ENCODE data around the gene SMYD3. TPM values are rescaled to one million over a fixed set of nuclear protein-coding genes. Genes with fewer than 3 reads are reported as not detected.

The SMYD3 gene
- total and polyA plus RNA-seq, 10 of the 15 experiments (the other 5 are each of a cell fraction or from before 2014, with no cell fraction given): 18.3 to 54.0 (median 24.8) TPM

GRCh38 chr1:245898581-245898980 is 608.5 kb downstream of the SMYD3 start:
- no peak overlapping the region for H2AFZ ChIP-seq (ENCODE audit: control insufficient read depth, low read depth, low read length)
- ChIA-PET RAD21 (ENCODE audit: unreplicated experiment) (interaction anchor here (0.8 to 2.5 kb wide), 8 partner anchors 10 to 373 kb away, joined by 3 to 8 read pairs (median 3); no protein-coding TSS in a partner anchor), POLR2A (interaction anchor here (0.7 to 1.8 kb wide), 2 partner anchors 44 to 85 kb away, joined by 4 to 8 read pairs; no protein-coding TSS in a partner anchor), CTCF (interaction anchor here (1.0 to 4.5 kb wide), 4 partner anchors 8 to 102 kb away, joined by 3 to 30 read pairs (median 9); no protein-coding TSS in a partner anchor), SMC1A (ENCODE audit: uncharacterized antibody, unreplicated experiment) (interaction anchor here (0.7 to 3.5 kb wide), 18 partner anchors 10 to 594 kb away, joined by 3 to 20 read pairs (median 3); no protein-coding TSS in a partner anchor)
- H3K27me3 ChIP-seq (replicated peaks in 1 of 2; ENCODE audit: control insufficient read depth in 2 of 2, insufficient read depth in 2 of 2, low read length in 1 of 2): no peaks in the 10 kb centered on the region
- H3K36me3 ChIP-seq (ENCODE audit: control insufficient read depth in 2 of 2, insufficient read depth in 2 of 2, low read length in 1 of 2): no peaks in the 10 kb centered on the region
- FAIRE-seq (no peak), DNase-seq (ENCODE audit: low read depth, low spot score) (no peak), ATAC-seq (no peak)
- peaks cover 8% of the 10 kb centered on the region; the same call in 1 of the 2 replicates for H3K4me1 ChIP-seq (ENCODE audit: control insufficient read depth, insufficient read depth, low read length)
- in situ Hi-C loops (cut with MboI) (loop anchor here (5.0 kb wide), 1 partner anchor 99 kb away; no protein-coding TSS in a partner anchor), intact Hi-C loops (cut with micrococcal nuclease; ENCODE audit: unreplicated experiment) (loop anchor here (5.0 kb wide), 1 partner anchor 251 kb away; no protein-coding TSS in a partner anchor)
- no TSS peak for BruUV-seq (replicated peaks)
- no peak for TF ChIP-seq MEF2A (IDR thresholded peaks at IDR 0.05; ENCODE audit: insufficient read depth, low read depth, low read length)
- no peak for TF ChIP-seq PAX8 (IDR thresholded peaks at IDR 0.05)
- TF ChIP-seq ATF7 (IDR thresholded peaks at IDR 0.05; ENCODE audit: low read depth): no peak
- TF ChIP-seq KAT2A (conservative IDR thresholded peaks at IDR 0.05; ENCODE audit: control insufficient read depth, low read depth, low read length): no peak
- TF ChIP-seq RAD51 (IDR thresholded peaks at IDR 0.05): no peak
- no peak for TF ChIP-seq MYB (IDR thresholded peaks at IDR 0.05; ENCODE audit: borderline replicate concordance, low read depth, low read length)
- no peak for TF ChIP-seq CREM (IDR thresholded peaks at IDR 0.05; ENCODE audit: low read depth)
- no peak for TF ChIP-seq TBL1XR1 (IDR thresholded peaks at IDR 0.05; ENCODE audit: low read depth, low read length)
- TF ChIP-seq E2F4 (IDR thresholded peaks at IDR 0.05; ENCODE audit: low read depth, low read length): no peak
- no peak for TF ChIP-seq NFIC (IDR thresholded peaks at IDR 0.05; ENCODE audit: low read depth, low read length)
- no peak for TF ChIP-seq SP1 (IDR thresholded peaks at IDR 0.05; ENCODE audit: low read depth, low read length)
- no peak for TF ChIP-seq NRF1 (conservative IDR thresholded peaks at IDR 0.05; ENCODE audit: low read depth, low read length)
- no peak for TF ChIP-seq ZBTB11 (CRISPR knock-in tag; IDR thresholded peaks at IDR 0.05)
- no peak for TF ChIP-seq MLLT1 (IDR thresholded peaks at IDR 0.05)
- no peak for TF ChIP-seq NR2F1 (conservative IDR thresholded peaks at IDR 0.05)
- no peak for TF ChIP-seq SREBF2 (IDR thresholded peaks at IDR 0.05; ENCODE audit: low read length)
- H3K4me3 ChIP-seq: no peak overlapping the region
- H3K4me2 ChIP-seq (ENCODE audit: control insufficient read depth, insufficient read depth): no peak overlapping the region
- H4K20me1 ChIP-seq (ENCODE audit: control insufficient read depth, insufficient read depth): no peaks in the 10 kb centered on the region
- peaks cover 2% of the 10 kb centered on the region for H3K9me3 ChIP-seq (replicated peaks; ENCODE audit: control insufficient read depth, insufficient read depth, low read length)
- H3K9ac ChIP-seq (ENCODE audit: control insufficient read depth, insufficient read depth, low read length): no peak overlapping the region
- WGBS (ENCODE audit: insufficient coverage, insufficient replicate concordance, low lambda C conversion rate, missing lambda C conversion rate): 94% methylated on average over 2 of the region's 2 CpGs
- no peaks in the 10 kb centered on the region for H3K79me2 ChIP-seq (ENCODE audit: control insufficient read depth, insufficient read depth, low read length)
- H3K27ac ChIP-seq (ENCODE audit: control insufficient read depth, insufficient read depth): no peak overlapping the region
